ENCODE measurements around the gene C1QTNF5. TPM values are rescaled to one million over a fixed set of nuclear protein-coding genes. Genes with fewer than 3 reads are reported as not detected.

The C1QTNF5 gene
- total RNA-seq, 2 donors from 2014 or later = 0.62 to 0.66 TPM

DNA sequence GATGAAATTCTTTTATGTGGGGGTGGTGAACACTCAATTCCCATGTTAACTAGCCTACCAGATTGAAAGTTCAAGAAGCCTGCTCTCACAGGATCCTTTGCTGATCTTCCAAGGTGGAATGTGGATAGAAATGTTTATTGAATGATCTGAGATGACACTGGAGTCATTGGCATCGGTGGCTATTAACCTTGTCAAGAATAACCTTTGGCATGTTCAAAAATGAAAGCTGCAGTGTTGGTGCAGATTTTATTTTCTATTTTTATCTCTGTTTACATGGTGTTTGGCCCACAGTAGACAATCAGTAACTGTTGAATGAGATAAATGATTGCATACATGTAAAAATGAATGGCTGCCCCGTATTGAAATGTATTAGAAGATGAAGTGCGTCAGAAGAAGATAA is 42.7 kb downstream of the C1QTNF5 start:
- no peak overlapping the region for H3K4me3 ChIP-seq (ENCODE audit: low read length)
- no peaks in the 10 kb centered on the region for H3K4me1 Mint-ChIP-seq
- peaks cover 83% of the 10 kb centered on the region for H3K36me3 ChIP-seq (ENCODE audit: control insufficient read depth, insufficient read depth, low read length)
- no peak overlapping the region for H3K27ac Mint-ChIP-seq
- TF ChIP-seq, protein P1, sequence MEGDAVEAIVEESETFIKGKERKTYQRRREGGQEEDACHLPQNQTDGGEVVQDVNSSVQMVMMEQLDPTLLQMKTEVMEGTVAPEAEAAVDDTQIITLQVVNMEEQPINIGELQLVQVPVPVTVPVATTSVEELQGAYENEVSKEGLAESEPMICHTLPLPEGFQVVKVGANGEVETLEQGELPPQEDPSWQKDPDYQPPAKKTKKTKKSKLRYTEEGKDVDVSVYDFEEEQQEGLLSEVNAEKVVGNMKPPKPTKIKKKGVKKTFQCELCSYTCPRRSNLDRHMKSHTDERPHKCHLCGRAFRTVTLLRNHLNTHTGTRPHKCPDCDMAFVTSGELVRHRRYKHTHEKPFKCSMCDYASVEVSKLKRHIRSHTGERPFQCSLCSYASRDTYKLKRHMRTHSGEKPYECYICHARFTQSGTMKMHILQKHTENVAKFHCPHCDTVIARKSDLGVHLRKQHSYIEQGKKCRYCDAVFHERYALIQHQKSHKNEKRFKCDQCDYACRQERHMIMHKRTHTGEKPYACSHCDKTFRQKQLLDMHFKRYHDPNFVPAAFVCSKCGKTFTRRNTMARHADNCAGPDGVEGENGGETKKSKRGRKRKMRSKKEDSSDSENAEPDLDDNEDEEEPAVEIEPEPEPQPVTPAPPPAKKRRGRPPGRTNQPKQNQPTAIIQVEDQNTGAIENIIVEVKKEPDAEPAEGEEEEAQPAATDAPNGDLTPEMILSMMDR (conservative IDR thresholded peaks at IDR 0.05) = no peak
- H3K4me1 ChIP-seq (ENCODE audit: control insufficient read depth, insufficient read depth, low read length) = no peaks in the 10 kb centered on the region
- no peak overlapping the region for H3K4me3 Mint-ChIP-seq
- no peaks in the 10 kb centered on the region for H3K9me3 ChIP-seq (ENCODE audit: control insufficient read depth, low read length)
- H3K36me3 Mint-ChIP-seq (ENCODE audit: low read depth) = peaks cover 66% of the 10 kb centered on the region
- no peaks in the 10 kb centered on the region for H3K27me3 Mint-ChIP-seq (ENCODE audit: insufficient read depth)
- 93 to 100% methylated on average over 1 to 3 of the region's 3 CpGs for WGBS, 2 experiments (ENCODE audit: insufficient coverage in 1 of 2, insufficient read length in 1 of 2)
- H3K9ac ChIP-seq (ENCODE audit: extremely low read depth, low read length, poor library complexity, severe bottlenecking) = no peak overlapping the region
- H3K27me3 ChIP-seq (ENCODE audit: control insufficient read depth, insufficient read depth, low read length, poor library complexity, severe bottlenecking) = no peaks in the 10 kb centered on the region
- no peaks in the 10 kb centered on the region for H3K9me3 Mint-ChIP-seq
- H3K27ac ChIP-seq (ENCODE audit: low read depth, low read length) = no peak overlapping the region
- DNase-seq = no peak

DNA sequence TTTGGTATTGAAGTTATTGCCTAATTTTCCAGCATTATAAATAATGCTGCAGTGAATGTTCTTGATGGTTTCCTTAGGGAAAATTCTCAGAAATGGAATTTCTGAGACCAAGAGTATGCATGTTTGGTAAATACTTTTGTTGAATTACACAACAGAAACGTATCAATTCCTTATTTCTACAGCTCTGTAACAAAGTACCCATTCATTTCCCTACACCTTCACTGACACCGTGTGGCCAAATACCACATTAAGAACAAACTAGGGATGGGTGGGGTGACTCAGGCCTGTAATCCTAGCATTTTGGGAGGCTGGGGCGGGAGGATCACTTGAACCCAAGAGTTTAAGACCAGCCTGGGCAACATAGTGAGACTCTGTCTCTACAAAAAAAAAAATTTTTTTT is 45.5 kb downstream of the C1QTNF5 start:
- no peak for DNase-seq
- Histone ChIP-seq H3K36me3 (ENCODE audit: control insufficient read depth, insufficient read depth, low read length) (peaks cover 68% of the 10 kb centered on the region), H3K9ac (ENCODE audit: extremely low read depth, low read length, poor library complexity, severe bottlenecking) (no peak overlapping the region), H3K4me3 (ENCODE audit: low read length) (no peak overlapping the region), H3K27me3 (ENCODE audit: control insufficient read depth, insufficient read depth, low read length, poor library complexity, severe bottlenecking) (no peaks in the 10 kb centered on the region), H3K4me1 (ENCODE audit: control insufficient read depth, insufficient read depth, low read length) (no peaks in the 10 kb centered on the region), H3K27ac (ENCODE audit: low read depth, low read length) (no peak overlapping the region), H3K9me3 (ENCODE audit: control insufficient read depth, low read length) (peaks cover 10% of the 10 kb centered on the region)
- Mint-ChIP-seq H3K9me3 (peaks cover 6% of the 10 kb centered on the region), H3K4me1 (no peaks in the 10 kb centered on the region), H3K4me3 (no peak overlapping the region), H3K27ac (no peak overlapping the region), H3K36me3 (ENCODE audit: low read depth) (peaks cover 63% of the 10 kb centered on the region), H3K27me3 (ENCODE audit: insufficient read depth) (no peaks in the 10 kb centered on the region)
- WGBS, 2 experiments (ENCODE audit: insufficient coverage in 1 of 2, insufficient read length in 1 of 2) = 86 to 87% methylated on average over 1 to 3 of the region's 3 CpGs
- TF ChIP-seq, protein P1 (conservative IDR thresholded peaks at IDR 0.05) = peak; percentile 30

DNA sequence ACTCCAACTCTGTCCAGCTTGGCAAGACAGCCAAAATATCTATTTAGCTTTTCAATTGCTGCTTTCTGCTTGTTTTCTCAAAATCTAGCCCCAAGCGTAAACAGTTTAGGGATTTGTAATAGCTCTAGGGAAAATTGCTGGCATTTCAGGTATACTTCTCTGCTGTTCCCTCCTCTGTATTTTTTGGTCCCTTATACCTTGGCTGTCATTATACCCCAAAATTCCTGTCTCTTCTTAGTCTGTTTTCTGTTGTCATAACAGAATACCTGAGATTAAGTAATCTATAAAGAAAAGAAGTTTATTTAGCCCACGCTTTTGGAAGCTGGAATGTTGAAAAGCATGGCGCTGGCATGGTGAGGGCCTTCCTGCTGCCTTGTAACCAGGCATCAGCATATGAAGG is 47.2 kb downstream of the C1QTNF5 start:
- Mint-ChIP-seq H3K27me3 (ENCODE audit: insufficient read depth) (no peaks in the 10 kb centered on the region), H3K9me3 (peaks cover 6% of the 10 kb centered on the region), H3K4me1 (no peaks in the 10 kb centered on the region), H3K27ac (no peak overlapping the region), H3K4me3 (no peak overlapping the region), H3K36me3 (ENCODE audit: low read depth) (peaks cover 59% of the 10 kb centered on the region)
- TF ChIP-seq, protein P1 (conservative IDR thresholded peaks at IDR 0.05) = no peak
- Histone ChIP-seq H3K9me3 (ENCODE audit: control insufficient read depth, low read length) (peaks cover 16% of the 10 kb centered on the region), H3K4me3 (ENCODE audit: low read length) (no peak overlapping the region), H3K9ac (ENCODE audit: extremely low read depth, low read length, poor library complexity, severe bottlenecking) (no peak overlapping the region), H3K27ac (ENCODE audit: low read depth, low read length) (no peak overlapping the region), H3K4me1 (ENCODE audit: control insufficient read depth, insufficient read depth, low read length) (no peaks in the 10 kb centered on the region), H3K36me3 (ENCODE audit: control insufficient read depth, insufficient read depth, low read length) (peaks cover 68% of the 10 kb centered on the region), H3K27me3 (ENCODE audit: control insufficient read depth, insufficient read depth, low read length, poor library complexity, severe bottlenecking) (no peaks in the 10 kb centered on the region)
- no peak for DNase-seq
- 95% methylated on average over 3 of the region's 3 CpGs for WGBS, 2 experiments (ENCODE audit: insufficient coverage in 1 of 2, insufficient read length in 1 of 2)

Measured in endodermal cell (in vitro differentiated cells).